Tibial artery (tissue), 4 donors: ENCODE measurements around the gene MET.
"Not testable (repeated sequence)": the region's sequence is repeated elsewhere in the genome, so short reads cannot be mapped to it uniquely, and the experiment has no call there.

Source experiments
- DNase-seq, 2 donors: peaks; one replicate each; pipeline ENCODE4 v3.0.0-alpha.2; 2019
- H3K27ac ChIP-seq, 2 donors: fragments of 200-600 bp; sonication (generic) in 1 of 2; 1 replicate in 1 of 2; 2 replicates in 1 of 2; pipeline ENCODE4 v1.5.1; 2018 to 2019; ENCODE audit warnings: mild to moderate bottlenecking in 1 of 2
- H3K27me3 ChIP-seq, 2 donors: fragments of 200-600 bp; sonication (generic) in 1 of 2; one replicate each; pipeline versions ENCODE4 v1.5.1 to v1.6.0; 2016 to 2019
- H3K36me3 ChIP-seq, 3 donors: fragments of 200-600 bp; sonication (generic) in 2 of 3; one replicate each; pipeline ENCODE4 v1.5.1; 2016 to 2019; ENCODE audit warnings: mild to moderate bottlenecking in 2 of 3
- H3K4me1 ChIP-seq, 4 donors: fragments of 200-600 bp; sonication (generic) in 2 of 4; 1 replicate in 3 of 4; 2 replicates in 1 of 4; pipeline ENCODE4 v1.5.1; 2016 to 2019
- H3K4me3 ChIP-seq, 2 donors: fragments of 200-600 bp; sonication (generic) in 1 of 2; 1 replicate in 1 of 2; 2 replicates in 1 of 2; pipeline ENCODE4 v1.5.1; 2018 to 2019; ENCODE audit warnings: mild to moderate bottlenecking in 2 of 2
- H3K9me3 ChIP-seq, 3 donors: fragments of 200-600 bp; sonication (generic) in 1 of 3; one replicate each; pipeline ENCODE4 v1.5.1; 2016 to 2019
- CTCF ChIP-seq, 2 experiments: fragments of 200-600 bp in 1 of 2; fragments of 450-650 bp in 1 of 2; IDR thresholded peaks; one replicate each; pipeline ENCODE4 v1.5.1; 2017 to 2019; ENCODE audit warnings: antibody characterized with exemption in 2 of 2, mild to moderate bottlenecking in 1 of 2, moderate library complexity in 1 of 2
- intact Hi-C: fragments of 100-400 bp; cut with DNase I; formaldehyde crosslinking; loops from one replicate; pipeline ENCODE4 v1.15.0; 2023; ENCODE audit warnings: low total_unique reads

Gene MET

GRCh38 chr7:116752305-116753074 lies 80.5 kb downstream of the MET start:
- H3K4me3 ChIP-seq = no peak overlapping the region
- DNase-seq = no peak
- intact Hi-C loops = no loop called here
- H3K36me3 ChIP-seq = no peaks in the 10 kb centered on the region
- H3K27ac ChIP-seq = no peak overlapping the region
- no peaks in the 10 kb centered on the region for H3K27me3 ChIP-seq
- H3K4me1 ChIP-seq = no peaks in the 10 kb centered on the region
- no peaks in the 10 kb centered on the region for H3K9me3 ChIP-seq
- TF ChIP-seq CTCF (IDR thresholded peaks at IDR 0.05) = no peak

GRCh38 chr7:116753130-116753529 lies 81.1 kb downstream of the MET start:
- no peak overlapping the region for H3K27ac ChIP-seq
- no peaks in the 10 kb centered on the region for H3K27me3 ChIP-seq
- intact Hi-C loops = no loop called here
- H3K36me3 ChIP-seq = no peaks in the 10 kb centered on the region
- H3K4me3 ChIP-seq = no peak overlapping the region
- no peaks in the 10 kb centered on the region for H3K4me1 ChIP-seq
- TF ChIP-seq CTCF (IDR thresholded peaks at IDR 0.05) = no peak
- DNase-seq = no peak
- H3K9me3 ChIP-seq = no peaks in the 10 kb centered on the region

- no peak for TF ChIP-seq CTCF (IDR thresholded peaks at IDR 0.05)
- intact Hi-C loops = no loop called here
- no peak overlapping the region for H3K4me3 ChIP-seq
- no peaks in the 10 kb centered on the region for H3K4me1 ChIP-seq
- H3K36me3 ChIP-seq = no peaks in the 10 kb centered on the region
- no peaks in the 10 kb centered on the region for H3K9me3 ChIP-seq
- no peak for DNase-seq
- no peak overlapping the region for H3K27ac ChIP-seq
- no peaks in the 10 kb centered on the region for H3K27me3 ChIP-seq
These were observed 82.2 kb downstream of the MET start for GRCh38 chr7:116754186-116754585.

- Histone ChIP-seq H3K27me3 (no peaks in the 10 kb centered on the region), H3K27ac (no peak overlapping the region), H3K36me3 (no peaks in the 10 kb centered on the region), H3K9me3 (no peaks in the 10 kb centered on the region), H3K4me3 (no peak overlapping the region), H3K4me1 (peaks cover 0 to 4% (median 0%) of the 10 kb centered on the region in 4 donors)
- intact Hi-C loops = no loop called here
- no peak for DNase-seq
- no peak for TF ChIP-seq CTCF (IDR thresholded peaks at IDR 0.05)
These were observed 85.3 kb downstream of the MET start for GRCh38 chr7:116757283-116757682.

- H3K27me3 ChIP-seq, H3K9me3 ChIP-seq, intact Hi-C loops, H3K4me1 ChIP-seq, H3K36me3 ChIP-seq, H3K4me3 ChIP-seq, DNase-seq, H3K27ac ChIP-seq: not testable (repeated sequence)
These were observed 87.6 kb downstream of the MET start for GRCh38 chr7:116759642-116760041.

GRCh38 chr7:116762971-116763370 lies 91.0 kb downstream of the MET start:
- no peaks in the 10 kb centered on the region for H3K27me3 ChIP-seq
- H3K9me3 ChIP-seq = no peaks in the 10 kb centered on the region
- H3K4me1 ChIP-seq = peaks cover 0 to 4% (median 0%) of the 10 kb centered on the region in 4 donors
- DNase-seq = no peak
- TF ChIP-seq CTCF (IDR thresholded peaks at IDR 0.05) = no peak
- no peaks in the 10 kb centered on the region for H3K36me3 ChIP-seq
- H3K4me3 ChIP-seq = no peak overlapping the region
- intact Hi-C loops = no loop called here
- no peak overlapping the region for H3K27ac ChIP-seq
